ENCODE results near the gene WDR76. TPM values are rescaled to one million over a fixed set of nuclear protein-coding genes. Genes with fewer than 3 reads are reported as not detected.

Gene WDR76
- total RNA-seq, 1 experiment from 2014 or later, result 29.6 TPM

GRCh38 chr15:43883571-43883970 is 56.8 kb downstream of the WDR76 start:
- Histone ChIP-seq H3K56ac (ENCODE audit: insufficient read length, low read depth, low read length) (no peak overlapping the region), H3K4me1 (ENCODE audit: insufficient read depth, low read length) (peaks cover 6% of the 10 kb centered on the region; the same call in 1 of the 2 replicates), H3K79me1 (ENCODE audit: insufficient read depth, low read depth, low read length, poor library complexity, severe bottlenecking) (no peaks in the 10 kb centered on the region), H3K4ac (ENCODE audit: low read depth, low read length) (no peak overlapping the region), H4K8ac (replicated peaks; ENCODE audit: insufficient read length, low read depth, low read length) (no peak overlapping the region), H3K23me2 (ENCODE audit: insufficient read length, low read depth, low read length, poor library complexity, severe bottlenecking) (no peaks in the 10 kb centered on the region), H2BK12ac (ENCODE audit: insufficient read length, low read depth, low read length) (no peak overlapping the region), H2AK5ac (ENCODE audit: insufficient read length, low read length) (no peak overlapping the region), H2AFZ (ENCODE audit: low read length) (no peak overlapping the region), H4K5ac (ENCODE audit: insufficient read length, low read depth, low read length) (no peak overlapping the region), H3K79me2 (ENCODE audit: insufficient read depth, low read length) (no peaks in the 10 kb centered on the region), H3K9ac (ENCODE audit: extremely low read depth, insufficient read length, low read length) (no peak overlapping the region), H3K4me2 (ENCODE audit: insufficient read depth, insufficient read length, low read length) (no peak overlapping the region), H2BK5ac (ENCODE audit: insufficient read length, low read length) (no peak overlapping the region), H2BK120ac (ENCODE audit: low read depth, low read length, poor library complexity, severe bottlenecking) (no peak overlapping the region), H3K27me3 (ENCODE audit: insufficient read depth, low read length) (no peaks in the 10 kb centered on the region), H3K27ac (ENCODE audit: insufficient read length, low read depth, low read length) (no peak overlapping the region), H2BK15ac (ENCODE audit: low read depth, low read length) (no peak overlapping the region), H4K20me1 (ENCODE audit: control insufficient read depth, insufficient read depth, insufficient read length) (no peaks in the 10 kb centered on the region), H3K23ac (ENCODE audit: insufficient read length, low read depth, low read length) (no peak overlapping the region), H3K9me3 (ENCODE audit: control insufficient read depth, low read depth, low read length) (no peaks in the 10 kb centered on the region), H4K91ac (ENCODE audit: insufficient read length, low read depth, low read length) (no peak overlapping the region), H2BK20ac (ENCODE audit: low read depth, low read length, poor library complexity, severe bottlenecking) (no peak overlapping the region), H3T11ph (ENCODE audit: low read length) (no peak overlapping the region), H3K14ac (ENCODE audit: insufficient read depth, low read length) (no peak overlapping the region), H3K18ac (ENCODE audit: insufficient read length, low read depth, low read length) (no peak overlapping the region)
- no CpG with 5 or more reads among the region's 3 CpGs for WGBS (ENCODE audit: extremely low coverage, insufficient read length, low lambda C conversion rate)
- H3K4me1 Mint-ChIP-seq, result peaks cover 17 to 20% of the 10 kb centered on the region in 2 experiments
- H3K27me3 Mint-ChIP-seq (ENCODE audit: low read depth), result no peaks in the 10 kb centered on the region
- H3K9me3 Mint-ChIP-seq, result no peaks in the 10 kb centered on the region
- no peak for DNase-seq
- TF ChIP-seq CTCF (conservative IDR thresholded peaks at IDR 0.05), result no peak
- no peak overlapping the region for H3K27ac Mint-ChIP-seq
- no peak overlapping the region for H3K4me3 Mint-ChIP-seq
- H3K36me3 Mint-ChIP-seq (ENCODE audit: insufficient read depth in 1 of 3, low read depth in 3 of 3), result peaks cover 11 to 24% (median 11%) of the 10 kb centered on the region in 3 experiments
